ENCODE measurements around the gene BPIFB2.

DNA sequence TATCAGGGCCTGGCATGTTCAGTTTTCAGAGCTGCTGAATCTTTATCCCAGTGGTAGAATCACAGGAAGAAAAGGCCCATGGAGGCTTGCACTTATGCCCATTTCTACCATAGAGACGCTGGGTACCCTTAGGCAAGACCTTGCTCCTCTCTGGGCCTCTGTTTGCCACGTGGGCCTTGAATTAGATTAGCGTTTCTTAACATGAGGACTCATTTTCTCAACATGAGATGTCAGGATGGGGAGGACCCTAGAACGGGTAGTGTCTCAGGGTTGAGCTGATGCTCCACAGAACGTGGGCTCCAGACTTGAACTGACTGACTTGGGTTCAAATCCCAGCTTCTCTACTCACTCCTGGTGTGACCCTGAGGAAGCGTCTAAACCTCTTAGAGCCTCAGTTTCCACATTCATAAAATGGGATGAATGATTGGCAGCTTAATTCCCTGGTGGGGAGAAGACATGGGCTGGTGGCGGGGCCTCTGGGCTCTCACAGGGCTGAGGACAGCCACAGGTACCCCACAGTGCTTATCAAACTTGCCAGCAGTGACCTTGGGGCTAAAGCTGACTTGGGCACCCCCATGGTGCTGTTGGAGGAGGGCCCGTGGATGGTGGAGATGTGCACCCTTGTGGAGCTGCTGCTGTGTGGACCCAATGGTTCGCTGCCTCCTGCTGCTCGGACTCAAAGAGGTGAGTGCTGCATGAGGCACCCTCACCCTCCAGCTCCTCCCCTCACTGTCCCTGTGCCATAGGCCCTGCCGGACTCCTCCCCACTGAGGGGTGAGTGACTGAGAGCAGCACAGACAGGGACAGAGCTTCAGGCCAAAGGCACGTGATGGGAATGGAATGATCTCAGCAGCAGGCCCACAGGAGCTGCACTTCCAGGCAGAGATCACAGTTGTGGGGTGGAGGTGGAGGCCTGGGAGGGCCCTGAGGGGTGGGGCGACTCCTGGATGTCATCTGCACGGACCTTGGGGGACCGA lies 31.5 kb upstream of the BPIFB2 start:
- TF ChIP-seq POLR2A (IDR thresholded peaks at IDR 0.05) = no peak
- TF ChIP-seq, protein P1, sequence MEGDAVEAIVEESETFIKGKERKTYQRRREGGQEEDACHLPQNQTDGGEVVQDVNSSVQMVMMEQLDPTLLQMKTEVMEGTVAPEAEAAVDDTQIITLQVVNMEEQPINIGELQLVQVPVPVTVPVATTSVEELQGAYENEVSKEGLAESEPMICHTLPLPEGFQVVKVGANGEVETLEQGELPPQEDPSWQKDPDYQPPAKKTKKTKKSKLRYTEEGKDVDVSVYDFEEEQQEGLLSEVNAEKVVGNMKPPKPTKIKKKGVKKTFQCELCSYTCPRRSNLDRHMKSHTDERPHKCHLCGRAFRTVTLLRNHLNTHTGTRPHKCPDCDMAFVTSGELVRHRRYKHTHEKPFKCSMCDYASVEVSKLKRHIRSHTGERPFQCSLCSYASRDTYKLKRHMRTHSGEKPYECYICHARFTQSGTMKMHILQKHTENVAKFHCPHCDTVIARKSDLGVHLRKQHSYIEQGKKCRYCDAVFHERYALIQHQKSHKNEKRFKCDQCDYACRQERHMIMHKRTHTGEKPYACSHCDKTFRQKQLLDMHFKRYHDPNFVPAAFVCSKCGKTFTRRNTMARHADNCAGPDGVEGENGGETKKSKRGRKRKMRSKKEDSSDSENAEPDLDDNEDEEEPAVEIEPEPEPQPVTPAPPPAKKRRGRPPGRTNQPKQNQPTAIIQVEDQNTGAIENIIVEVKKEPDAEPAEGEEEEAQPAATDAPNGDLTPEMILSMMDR (IDR thresholded peaks at IDR 0.05) = no peak
